NCI-H1436 (cell line): ENCODE measurements around the gene NDEL1.

Source experiments
- DNase-seq: peaks from one replicate; lab custom pipeline; 2025; lab: John Stamatoyannopoulos, UW

NDEL1 gene

DNA sequence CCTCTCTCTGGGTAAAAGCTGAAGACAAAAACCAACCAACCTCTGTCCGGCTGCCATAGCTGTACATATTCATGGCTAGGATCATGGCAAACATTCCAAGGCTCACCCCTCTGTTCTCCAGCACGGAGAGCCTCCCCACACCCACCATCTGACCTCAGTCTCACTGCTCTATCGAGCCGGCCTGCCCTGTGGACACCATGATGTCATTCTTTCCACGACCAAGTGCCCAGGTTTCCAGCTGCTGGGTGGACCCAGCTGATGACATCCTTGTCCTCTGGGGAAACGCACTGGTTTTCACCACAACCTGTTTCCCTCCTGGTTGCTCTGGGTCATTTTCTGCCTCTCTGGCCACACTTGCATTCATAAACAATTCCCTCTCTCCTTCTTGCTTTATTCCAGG lies 67.7 kb downstream of the NDEL1 start:
- no peak for DNase-seq

DNA sequence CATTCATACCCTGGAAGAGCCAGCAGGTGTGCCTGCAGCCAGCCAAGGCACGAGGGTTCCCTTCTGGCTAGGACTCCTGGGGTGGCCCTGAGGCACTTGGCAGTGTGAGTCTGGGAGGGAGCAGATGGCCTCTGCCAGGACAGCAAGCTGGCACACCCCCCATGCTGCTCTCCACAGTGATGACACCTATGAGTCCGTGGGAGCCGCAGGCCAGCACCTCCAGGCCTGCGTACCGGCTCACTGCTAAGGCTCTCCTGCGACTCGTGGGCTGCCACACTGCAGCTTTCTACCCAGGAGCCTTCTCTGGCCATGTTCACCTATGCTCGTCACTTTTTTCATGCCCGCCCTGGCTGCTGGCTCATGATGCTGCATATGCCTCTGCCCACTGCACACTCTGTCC lies 68.1 kb downstream of the NDEL1 start:
- no peak for DNase-seq

DNA sequence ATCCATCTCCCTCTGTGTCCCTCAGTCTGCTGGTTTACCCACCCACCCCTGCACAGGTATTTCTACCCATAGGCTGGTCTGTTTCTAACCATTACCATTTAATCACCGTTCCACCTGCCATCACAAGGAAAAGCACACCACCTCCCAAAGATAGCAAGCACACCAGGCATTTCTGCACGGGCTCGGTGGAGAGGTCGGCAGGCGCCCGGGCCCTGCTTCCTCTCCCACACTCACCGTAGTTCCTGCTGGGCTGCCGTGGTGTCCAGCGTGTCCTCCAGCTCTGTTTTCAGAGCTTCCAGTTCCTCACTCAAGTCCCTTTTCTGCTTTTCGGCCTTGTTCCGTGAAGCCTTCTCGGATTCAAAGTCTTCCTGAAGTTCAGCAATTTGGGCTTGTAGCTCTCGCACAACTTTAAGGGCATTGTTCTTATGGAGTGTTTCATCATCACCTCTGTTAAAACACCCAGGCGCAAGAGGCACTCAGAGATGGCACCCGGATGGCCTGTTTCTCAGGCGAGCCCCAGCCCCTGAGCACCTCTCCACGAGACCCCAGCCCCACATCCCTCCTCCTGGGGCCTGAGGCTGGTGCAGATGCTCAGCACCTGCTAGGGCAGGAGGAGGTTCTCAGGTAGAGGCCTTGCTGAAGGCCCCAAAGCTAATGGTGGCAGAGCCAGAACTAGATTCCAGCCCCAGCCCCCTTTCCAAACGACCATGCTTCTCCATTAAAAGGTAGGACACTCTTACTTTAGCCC lies 69.0 kb downstream of the NDEL1 start:
- DNase-seq, result no peak

GRCh38 chr17:8506145-8506544 lies 70.5 kb downstream of the NDEL1 start:
- no peak for DNase-seq

GRCh38 chr17:8514801-8515200 lies 79.1 kb downstream of the NDEL1 start:
- DNase-seq, result no peak
